Activated B cell treated with CpG ODN at 0.5 μM for 24 hours (primary cell): ENCODE results near the gene CDYL. TPM values are rescaled to one million over a fixed set of nuclear protein-coding genes. Genes with fewer than 3 reads are reported as not detected.

Source experiments
- ATAC-seq: fragments of 200-7000 bp; cut with Tn5 transposase; one replicate; pipeline ENCODE4 v1.10.0; 2021; ENCODE audit warnings: low read depth, mild to moderate bottlenecking, moderate library complexity
- CTCF ChIA-PET: fragments of 350-600 bp; sonication (Branson Sonifier 250); formaldehyde crosslinking; loops from one replicate; lab custom pipeline; 2021; ENCODE audit warnings: antibody characterized with exemption; lab: Charles Lee
- POLR2A ChIA-PET: fragments of 350-600 bp; sonication (Branson Sonifier 250); formaldehyde crosslinking; loops from one replicate; lab custom pipeline; 2021; ENCODE audit warnings: antibody characterized with exemption; lab: Charles Lee
- DNase-seq: peaks from one replicate; pipeline ENCODE4 v3.0.0; 2022
- H3K27ac Mint-ChIP-seq: one replicate; pipeline ENCODE4 v1.8.0; 2020; ENCODE audit warnings: mixed read lengths
- H3K27me3 Mint-ChIP-seq: one replicate; pipeline ENCODE4 v1.8.0; 2021; ENCODE audit warnings: mixed read lengths
- H3K36me3 Mint-ChIP-seq: one replicate; pipeline ENCODE4 v1.8.0; 2021; ENCODE audit warnings: low read depth, mixed read lengths
- H3K4me1 Mint-ChIP-seq: one replicate; pipeline ENCODE4 v1.8.0; 2021; ENCODE audit warnings: mixed read lengths
- H3K4me3 Mint-ChIP-seq: one replicate; pipeline ENCODE4 v1.8.0; 2020; ENCODE audit warnings: mild to moderate bottlenecking, mixed read lengths
- H3K9me3 Mint-ChIP-seq: one replicate; pipeline ENCODE4 v1.8.0; 2020; ENCODE audit warnings: mixed read lengths
- intact Hi-C: fragments of 100-400 bp; cut with micrococcal nuclease; formaldehyde crosslinking; loops from one replicate; pipeline ENCODE4 v1.15.1; 2024
- total RNA-seq: library from RNA; stranded (reverse); gene quantifications from 2 replicates; pipeline ENCODE4 v1.2.3, GENCODE V29; 2022
- TF ChIP-seq, protein P1 (sequence below): fragments of 200-600 bp; IDR thresholded peaks from one replicate; pipeline ENCODE4 v1.8.0; 2022; ENCODE audit warnings: antibody characterized with exemption, mild to moderate bottlenecking

CDYL gene
- total RNA-seq, 1 donor from 2014 or later, result 47.5 TPM

DNA sequence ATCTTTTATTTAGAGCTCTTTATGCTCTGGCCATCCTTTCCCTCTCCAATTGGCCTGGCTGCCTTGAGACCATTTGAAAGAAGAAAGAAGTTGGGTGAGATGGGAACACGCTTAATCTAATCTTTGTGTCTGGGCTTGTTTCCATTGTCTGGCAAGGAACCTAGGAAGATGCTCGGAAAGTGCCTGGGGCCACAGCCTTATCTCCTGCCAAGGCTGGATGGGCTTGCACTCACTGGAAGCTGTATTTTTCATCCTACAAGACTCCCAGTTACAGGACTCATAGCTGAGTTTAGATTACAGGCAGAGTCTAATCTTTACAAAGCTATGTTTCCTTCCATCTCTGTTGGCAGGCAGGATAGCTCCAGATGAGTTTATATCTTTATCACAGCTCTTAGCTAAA is 33.1 kb upstream of the CDYL start:
- H3K36me3 Mint-ChIP-seq, result no peaks in the 10 kb centered on the region
- H3K27me3 Mint-ChIP-seq, result peaks cover 3% of the 10 kb centered on the region
- POLR2A ChIA-PET, result interaction anchor here (0.6 to 1.1 kb wide), 2 partner anchors 10 to 11 kb away, joined by 3 to 4 read pairs; no protein-coding TSS in a partner anchor
- ATAC-seq, result no peak
- DNase-seq, result no peak
- no peak overlapping the region for H3K27ac Mint-ChIP-seq
- H3K9me3 Mint-ChIP-seq, result no peaks in the 10 kb centered on the region
- H3K4me1 Mint-ChIP-seq, result no peaks in the 10 kb centered on the region
- H3K4me3 Mint-ChIP-seq, result no peak overlapping the region
- intact Hi-C loops, result no loop called here
- TF ChIP-seq, protein P1, sequence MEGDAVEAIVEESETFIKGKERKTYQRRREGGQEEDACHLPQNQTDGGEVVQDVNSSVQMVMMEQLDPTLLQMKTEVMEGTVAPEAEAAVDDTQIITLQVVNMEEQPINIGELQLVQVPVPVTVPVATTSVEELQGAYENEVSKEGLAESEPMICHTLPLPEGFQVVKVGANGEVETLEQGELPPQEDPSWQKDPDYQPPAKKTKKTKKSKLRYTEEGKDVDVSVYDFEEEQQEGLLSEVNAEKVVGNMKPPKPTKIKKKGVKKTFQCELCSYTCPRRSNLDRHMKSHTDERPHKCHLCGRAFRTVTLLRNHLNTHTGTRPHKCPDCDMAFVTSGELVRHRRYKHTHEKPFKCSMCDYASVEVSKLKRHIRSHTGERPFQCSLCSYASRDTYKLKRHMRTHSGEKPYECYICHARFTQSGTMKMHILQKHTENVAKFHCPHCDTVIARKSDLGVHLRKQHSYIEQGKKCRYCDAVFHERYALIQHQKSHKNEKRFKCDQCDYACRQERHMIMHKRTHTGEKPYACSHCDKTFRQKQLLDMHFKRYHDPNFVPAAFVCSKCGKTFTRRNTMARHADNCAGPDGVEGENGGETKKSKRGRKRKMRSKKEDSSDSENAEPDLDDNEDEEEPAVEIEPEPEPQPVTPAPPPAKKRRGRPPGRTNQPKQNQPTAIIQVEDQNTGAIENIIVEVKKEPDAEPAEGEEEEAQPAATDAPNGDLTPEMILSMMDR, result no peak
- CTCF ChIA-PET, result interaction anchor here (1.3 kb wide), 1 partner anchor 461 kb away, joined by 3 read pairs; no protein-coding TSS in a partner anchor

DNA sequence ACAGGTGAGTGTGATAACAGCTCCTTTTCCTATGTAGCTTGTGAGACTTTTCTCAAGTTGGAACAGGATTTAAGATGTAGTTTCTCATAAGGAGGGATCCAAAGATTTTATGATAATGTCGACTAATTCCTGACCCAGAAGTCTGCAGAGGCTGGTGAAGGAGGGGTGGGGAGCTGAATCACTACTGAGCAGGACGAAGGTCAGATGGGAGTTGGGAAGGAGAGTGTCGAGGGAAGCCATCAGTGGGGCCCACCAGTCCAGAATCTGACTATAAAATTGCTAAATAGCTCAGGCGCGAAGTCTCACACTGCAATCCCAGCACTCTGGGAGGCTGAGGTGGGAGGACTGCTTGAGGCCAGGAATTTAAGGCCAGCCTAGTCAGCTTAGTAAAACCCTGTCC is 32.3 kb upstream of the CDYL start:
- ATAC-seq (no peak), DNase-seq (no peak)
- Mint-ChIP-seq H3K4me1 (no peaks in the 10 kb centered on the region), H3K4me3 (no peak overlapping the region), H3K36me3 (no peaks in the 10 kb centered on the region), H3K27ac (no peak overlapping the region), H3K9me3 (no peaks in the 10 kb centered on the region), H3K27me3 (no peaks in the 10 kb centered on the region)
- ChIA-PET POLR2A (no interaction called here), CTCF (interaction anchor here (1.3 kb wide), 1 partner anchor 462 kb away, joined by 3 read pairs; no protein-coding TSS in a partner anchor)
- TF ChIP-seq, protein P1, result no peak
- intact Hi-C loops, result no loop called here

DNA sequence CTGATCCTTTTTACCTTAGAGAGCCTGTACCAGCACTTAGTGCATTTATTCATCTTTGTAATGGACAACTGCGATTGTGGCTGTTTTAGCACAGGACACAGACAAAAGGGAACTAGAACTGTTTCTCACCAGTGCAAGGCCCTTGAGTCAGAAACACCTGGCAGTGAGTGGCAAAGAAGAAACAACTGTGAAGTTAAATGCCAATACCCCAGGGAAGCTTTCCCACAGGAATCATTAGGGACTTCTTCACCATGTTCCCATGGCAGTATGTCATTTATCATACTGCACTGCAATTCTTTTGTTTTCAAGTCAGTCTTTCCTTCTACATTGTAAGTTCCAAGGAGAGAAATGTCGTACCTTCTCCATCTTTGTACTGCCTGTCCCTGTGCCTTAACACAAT is 28.6 kb upstream of the CDYL start:
- Mint-ChIP-seq H3K4me3 (no peak overlapping the region), H3K4me1 (no peaks in the 10 kb centered on the region), H3K27me3 (no peaks in the 10 kb centered on the region), H3K27ac (no peak overlapping the region), H3K36me3 (no peaks in the 10 kb centered on the region), H3K9me3 (no peaks in the 10 kb centered on the region)
- CTCF ChIA-PET, result no interaction called here
- intact Hi-C loops, result no loop called here
- ATAC-seq, result no peak
- POLR2A ChIA-PET, result no interaction called here
- no peak for DNase-seq
- TF ChIP-seq, protein P1, result no peak

DNA sequence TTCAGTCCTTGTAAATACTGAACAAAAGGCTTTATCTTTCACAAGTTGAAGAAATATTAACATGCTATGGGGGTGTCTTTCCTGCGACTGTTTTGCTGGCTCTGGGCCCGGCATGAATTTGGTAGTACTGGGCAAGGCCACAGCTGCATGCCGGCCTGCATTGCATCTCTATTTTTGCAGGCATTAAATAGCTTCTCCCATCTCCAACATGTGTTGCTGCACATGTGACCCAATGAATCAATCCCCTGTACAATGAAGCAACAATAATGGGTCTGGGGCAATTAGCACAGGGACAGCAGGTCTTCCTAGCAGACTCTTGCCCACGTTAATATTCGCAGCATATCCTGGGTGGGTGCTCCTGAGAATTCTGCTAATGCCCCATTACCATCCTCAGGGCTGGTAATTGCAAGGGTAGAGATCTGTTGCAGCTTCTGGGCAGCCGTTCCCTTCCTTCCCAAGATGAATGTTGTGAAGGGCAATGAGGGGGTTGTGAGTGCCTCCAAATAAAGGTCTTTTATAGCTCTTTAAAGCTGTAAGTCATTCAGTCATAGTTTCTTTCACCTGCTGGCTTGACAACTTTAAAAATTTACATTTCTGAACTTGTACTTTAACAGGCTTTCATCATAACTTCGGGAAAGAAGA is 24.3 kb upstream of the CDYL start:
- TF ChIP-seq, protein P1, result no peak
- peaks cover 11% of the 10 kb centered on the region for H3K27me3 Mint-ChIP-seq
- H3K27ac Mint-ChIP-seq, result no peak overlapping the region
- no peaks in the 10 kb centered on the region for H3K4me1 Mint-ChIP-seq
- H3K36me3 Mint-ChIP-seq, result no peaks in the 10 kb centered on the region
- ChIA-PET CTCF (interaction anchor here (0.6 kb wide), 1 partner anchor 469 kb away, joined by 3 read pairs; no protein-coding TSS in a partner anchor), POLR2A (no interaction called here)
- ATAC-seq, result no peak
- no peaks in the 10 kb centered on the region for H3K9me3 Mint-ChIP-seq
- intact Hi-C loops, result no loop called here
- no peak for DNase-seq
- H3K4me3 Mint-ChIP-seq, result no peak overlapping the region

DNA sequence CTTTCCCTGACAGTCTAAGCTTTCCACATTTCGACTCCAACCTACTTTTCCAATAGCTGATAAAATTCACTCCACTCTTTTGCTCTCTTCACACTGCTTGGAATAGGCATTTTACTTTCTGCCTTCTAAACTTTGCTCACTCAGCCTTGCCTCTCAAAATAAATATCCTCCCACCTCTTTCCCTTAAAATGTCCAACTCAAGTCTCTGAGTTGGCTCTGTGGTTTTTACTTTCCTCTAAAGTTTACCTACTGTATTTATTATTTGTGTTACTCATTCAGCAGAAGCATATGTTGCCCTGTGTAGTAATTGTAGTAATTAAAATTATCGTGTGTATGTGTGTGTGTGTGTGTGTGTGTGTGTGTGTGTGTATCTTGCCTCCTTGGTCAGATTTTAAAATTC is 20.0 kb upstream of the CDYL start:
- POLR2A ChIA-PET, result no interaction called here
- intact Hi-C loops, result no loop called here
- no peak overlapping the region for H3K27ac Mint-ChIP-seq
- peaks cover 22% of the 10 kb centered on the region for H3K27me3 Mint-ChIP-seq
- H3K4me1 Mint-ChIP-seq, result no peaks in the 10 kb centered on the region
- ATAC-seq, result no peak
- TF ChIP-seq, protein P1, result no peak
- no peak for DNase-seq
- CTCF ChIA-PET, result no interaction called here
- no peaks in the 10 kb centered on the region for H3K36me3 Mint-ChIP-seq
- no peak overlapping the region for H3K4me3 Mint-ChIP-seq
- peaks cover 3% of the 10 kb centered on the region for H3K9me3 Mint-ChIP-seq
